OCI-LY7 (cell line): Measurements from ENCODE around the gene KCNIP4.

Experiments used
- CTCF ChIP-seq: fragments of 200-600 bp; sonication (generic); conservative IDR thresholded peaks from 2 replicates; pipeline ENCODE4 v1.5.1; 2014; ENCODE audit warnings: mild to moderate bottlenecking, antibody characterized with exemption, low read length, moderate library complexity, mixed read lengths
- EZH2phosphoT487 ChIP-seq: fragments of 200-600 bp; sonication (generic); IDR thresholded peaks from 2 replicates; pipeline ENCODE4 v1.6.1; 2018; ENCODE audit warnings: low read depth, borderline replicate concordance, mild to moderate bottlenecking, mixed run types, antibody characterized with exemption, low read length, moderate library complexity, mixed read lengths

- TF ChIP-seq CTCF (no peak), EZH2phosphoT487 (no peak)
Measured at GRCh38 chr4:20831746-20832145, 1116.8 kb downstream of the KCNIP4 start.
